HG02840 (cell line): ENCODE results near the gene TCEA3.

ENCODE experiments used
- ATAC-seq: cut with Tn5 transposase; IDR thresholded peaks from one replicate; pipeline ENCODE4 v1.9.1; 2021; ENCODE audit warnings: mild to moderate bottlenecking, moderate library complexity, moderate number of reproducible peaks; ENCODE audit not compliant: unreplicated experiment, low FRiP score

Gene TCEA3

DNA sequence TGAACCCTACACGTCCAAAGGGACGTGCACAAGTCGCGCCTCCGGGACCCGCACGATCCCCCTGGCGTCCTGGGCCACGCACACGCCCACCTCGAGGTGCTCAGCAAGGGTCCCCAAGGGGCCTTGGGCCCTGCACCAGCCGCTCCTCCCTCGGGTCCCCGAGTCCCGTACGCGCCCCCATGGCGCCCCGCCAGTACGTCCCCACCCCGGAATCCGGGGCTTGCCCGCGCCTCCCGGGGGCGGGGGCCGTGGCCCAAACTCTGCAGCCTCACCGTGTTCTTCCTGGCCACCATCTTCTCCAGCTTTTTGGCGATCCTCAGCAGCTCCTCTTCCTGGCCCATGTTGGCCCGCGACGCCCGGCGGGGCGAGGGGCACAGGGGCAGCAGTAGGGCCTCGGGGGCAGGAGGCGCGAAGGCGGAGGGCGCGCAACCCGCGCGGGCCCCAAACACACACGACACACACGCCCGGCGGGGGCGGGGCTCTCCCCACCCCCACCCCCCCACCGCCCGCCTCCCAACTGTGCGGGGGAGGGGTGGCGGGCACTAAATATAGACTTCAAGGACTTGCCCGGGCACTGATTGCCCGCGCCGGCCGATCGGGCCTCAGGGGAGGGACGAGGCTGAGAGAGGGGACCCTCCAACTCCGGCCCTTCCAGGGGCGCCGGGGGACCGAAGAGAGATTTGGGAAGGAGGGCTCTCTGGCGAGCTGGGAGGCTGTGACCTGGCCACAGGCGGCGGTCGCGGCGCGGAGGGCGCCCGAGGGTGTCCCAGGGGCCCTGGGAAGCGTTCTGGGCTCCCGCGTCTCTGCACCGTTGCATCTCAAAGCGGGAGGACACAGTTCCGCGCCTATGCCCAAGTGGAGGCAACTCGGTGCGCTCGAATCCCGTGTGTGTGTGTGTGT lies at the start of gene TCEA3:
TCEA3 (minus strand) TSS at position 456 of the 900 bp plus-strand sequence; CDS start at position 341, 115 bp downstream.
- ATAC-seq = no peak

DNA sequence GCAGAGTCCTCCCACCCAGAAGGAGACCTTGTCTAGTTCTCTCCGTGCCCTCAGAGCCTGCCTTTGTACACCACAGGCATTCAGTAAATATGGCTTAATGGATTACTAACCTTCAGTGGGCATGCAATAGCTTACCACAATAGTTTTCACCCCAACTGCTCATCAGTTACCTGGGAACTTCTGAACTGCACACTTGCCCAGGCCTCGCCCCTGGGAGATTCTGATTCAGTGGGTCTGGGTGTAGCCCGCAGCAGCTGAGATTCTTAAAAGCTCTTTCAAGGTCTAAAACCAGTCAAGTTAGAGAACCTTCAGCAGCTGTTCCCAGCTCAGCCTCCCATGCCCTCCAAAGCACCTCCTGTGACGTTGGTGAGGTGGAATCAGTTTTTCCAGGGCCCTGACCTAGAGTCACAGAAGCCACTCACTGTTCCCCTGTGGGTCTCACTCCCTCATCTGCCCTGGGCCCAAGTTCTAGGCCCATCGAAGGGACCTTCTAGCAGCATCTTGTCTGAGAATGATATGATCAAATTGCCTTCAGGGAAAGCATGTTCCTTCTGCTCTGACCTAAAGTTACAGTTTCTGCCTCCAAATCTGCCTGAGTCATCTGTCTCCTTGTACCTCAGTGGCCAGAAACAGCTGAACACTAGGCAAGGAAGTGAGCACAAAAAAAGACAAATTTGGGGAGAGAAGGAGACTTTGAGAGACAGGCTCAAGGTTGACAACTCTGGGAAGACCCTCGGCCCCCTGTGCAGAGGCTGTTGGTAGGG lies 48.7 kb upstream of the TCEA3 start:
- no peak for ATAC-seq

DNA sequence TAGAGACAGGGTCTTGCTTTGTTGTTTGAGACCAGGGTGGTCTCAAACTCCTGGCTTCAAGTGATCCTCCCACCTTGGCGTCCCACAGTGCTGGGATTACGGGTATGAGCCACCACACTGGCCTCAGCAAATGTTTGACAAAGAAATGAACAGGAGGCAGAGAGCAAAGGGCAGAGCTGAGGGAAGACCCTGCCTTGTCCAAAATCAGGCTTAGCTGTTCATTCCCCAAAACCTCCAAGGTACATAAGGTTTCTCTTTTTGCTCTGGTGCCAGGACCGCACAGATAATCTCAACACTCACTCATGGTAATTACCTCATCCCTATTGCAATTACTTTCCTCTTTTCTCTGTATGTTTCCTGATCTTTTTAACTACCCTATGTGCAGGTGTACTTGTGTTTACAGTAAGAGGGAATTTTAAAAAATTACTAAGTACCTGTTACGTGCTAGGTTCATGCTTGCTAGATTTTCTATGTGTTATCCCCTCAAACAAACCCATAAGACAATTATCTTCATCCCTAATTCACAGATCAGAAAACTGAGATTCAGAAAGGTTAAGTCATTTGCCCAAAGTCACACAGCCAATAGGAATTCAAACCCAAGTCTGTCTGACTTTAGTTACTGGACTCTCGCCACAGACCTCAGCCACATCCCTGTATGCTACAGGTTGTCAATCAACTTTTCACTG lies 47.9 kb upstream of the TCEA3 start:
- no peak for ATAC-seq

DNA sequence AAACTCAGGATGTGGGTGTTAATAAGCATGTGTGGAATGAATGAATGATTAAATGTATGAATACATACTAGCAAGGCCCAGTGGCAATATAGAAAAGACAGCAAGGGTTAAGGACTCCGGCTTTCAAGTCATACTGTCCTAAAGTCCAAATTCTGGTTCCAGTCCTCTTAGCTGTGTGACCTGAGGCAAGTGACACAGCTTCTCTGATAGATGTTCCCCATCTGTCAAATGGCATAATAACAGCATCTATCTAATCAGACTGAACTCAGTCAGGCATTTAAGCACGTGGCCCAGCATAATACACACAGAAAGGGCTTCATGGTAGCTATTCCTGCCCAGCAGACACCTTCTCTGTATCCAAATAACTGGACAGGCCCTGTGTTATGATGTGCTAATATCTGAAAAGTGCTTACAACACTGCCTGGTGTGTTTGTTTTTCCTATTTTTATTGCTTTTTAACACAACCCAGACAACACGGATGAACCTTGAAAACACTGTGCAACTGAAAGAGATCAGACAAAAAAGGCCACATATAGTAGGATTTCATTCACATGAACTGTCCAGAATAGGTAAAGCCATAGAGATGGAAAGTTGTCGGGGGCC lies 47.0 kb upstream of the TCEA3 start:
- ATAC-seq = no peak

DNA sequence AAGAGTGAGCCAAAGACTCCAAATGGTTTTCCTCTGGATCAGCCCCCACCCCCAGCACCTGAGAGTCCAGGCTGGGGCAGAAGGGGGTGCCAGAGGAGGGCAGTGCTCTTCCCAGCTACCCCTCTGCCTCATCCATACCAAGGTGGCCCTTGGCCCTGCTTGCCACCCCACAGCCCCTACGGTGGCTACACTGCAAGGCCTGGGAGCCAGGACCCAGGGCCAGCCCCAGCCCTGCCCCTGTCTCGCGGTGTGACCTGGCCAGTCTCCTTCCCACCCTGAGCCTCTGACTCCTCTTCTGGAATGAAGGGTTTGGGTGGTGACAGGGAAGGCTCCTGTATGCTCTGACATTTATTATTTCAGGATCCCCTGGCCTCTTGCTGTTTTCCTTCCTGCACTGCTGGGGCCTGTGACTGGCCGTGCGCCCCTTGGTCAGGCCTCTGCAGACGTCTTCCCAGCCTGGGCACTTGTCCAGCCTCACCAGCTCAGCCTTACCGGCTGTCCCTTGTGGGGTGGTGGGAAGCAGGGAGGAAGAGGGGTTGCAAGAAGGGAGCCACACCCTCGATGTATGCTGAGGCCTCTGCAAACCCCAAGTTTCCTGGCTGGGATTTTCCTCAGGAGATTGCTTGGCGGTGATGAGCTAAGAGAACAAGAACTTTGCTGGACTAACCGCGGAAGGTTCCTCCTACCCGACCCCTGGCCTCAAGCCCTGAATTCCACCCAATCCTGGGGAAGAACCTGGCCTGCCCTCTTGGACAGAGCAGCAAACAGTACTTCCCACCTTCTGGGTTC lies 45.9 kb upstream of the TCEA3 start:
- ATAC-seq = no peak

DNA sequence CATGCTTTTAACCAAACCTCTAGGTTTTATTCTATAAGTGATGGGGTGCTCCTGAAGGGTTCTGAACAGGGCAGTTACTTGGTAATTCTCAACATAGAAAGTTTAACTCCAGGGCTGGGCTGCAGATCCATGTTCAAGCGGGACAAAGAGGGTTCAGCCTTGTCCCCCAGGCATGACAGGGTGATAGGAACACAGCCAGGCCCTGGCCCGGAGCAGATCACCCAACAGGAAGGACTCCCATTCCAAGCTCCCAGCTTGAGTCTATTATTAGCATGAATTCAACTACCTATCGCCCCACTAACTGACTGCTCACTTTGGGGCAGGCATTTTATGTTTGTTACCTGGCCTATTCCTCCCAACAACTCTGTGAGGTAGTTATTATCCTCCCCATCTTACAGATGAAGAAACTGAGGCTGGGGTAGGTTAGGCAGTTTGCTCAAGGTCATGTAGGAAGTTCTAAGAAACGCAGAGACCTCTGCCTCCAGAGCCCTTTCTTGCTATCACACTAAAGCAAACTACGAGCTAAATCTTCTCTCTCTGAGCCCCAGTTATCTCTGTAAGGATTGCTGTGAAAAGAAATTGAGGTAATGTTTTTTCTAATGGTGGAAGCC lies 44.9 kb upstream of the TCEA3 start:
- no peak for ATAC-seq

DNA sequence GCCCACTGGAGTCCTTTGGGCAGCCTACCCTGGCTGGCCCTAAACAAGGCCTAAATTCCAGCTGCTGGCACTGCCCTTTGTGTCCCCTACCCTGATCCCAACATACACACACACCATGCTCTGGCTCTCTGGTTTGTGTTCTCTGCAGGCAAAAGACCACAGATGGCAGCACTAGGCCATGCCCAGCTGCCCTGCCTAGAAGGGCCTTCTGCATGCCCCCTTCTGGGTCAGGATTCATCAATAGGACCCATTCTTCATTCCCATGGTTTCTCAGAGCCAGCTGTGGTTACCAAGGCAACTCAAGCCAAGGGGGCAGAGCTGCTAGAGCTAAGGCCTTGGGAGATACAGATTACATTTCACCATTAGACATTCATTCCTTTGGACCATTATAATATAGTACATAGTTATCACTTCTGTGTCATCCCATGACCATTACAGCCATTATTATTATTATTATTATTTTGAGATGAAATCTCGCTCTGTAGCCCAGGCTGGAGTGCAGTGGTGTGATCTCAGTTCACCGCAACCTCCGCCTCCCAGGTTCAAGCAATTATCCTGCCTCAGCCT lies 42.0 kb upstream of the TCEA3 start:
- ATAC-seq = no peak

DNA sequence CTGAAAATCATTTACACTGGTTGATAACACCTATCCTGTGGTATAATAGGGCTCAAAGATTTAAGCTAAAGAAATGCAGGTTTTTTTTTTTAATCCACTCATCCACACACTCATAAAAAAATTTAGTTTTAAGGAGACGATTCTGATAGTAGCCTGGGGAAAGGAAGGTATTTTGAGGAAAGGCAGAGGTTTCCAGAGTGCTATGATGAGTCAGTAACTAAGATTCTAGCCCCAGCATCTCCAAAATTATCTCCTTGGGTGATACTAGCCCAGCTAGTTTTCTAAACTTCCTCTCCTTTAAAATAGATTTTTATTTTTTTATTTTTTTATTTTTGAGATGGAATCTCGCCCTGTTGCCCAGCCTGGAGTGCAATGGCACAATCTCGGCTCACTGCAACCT lies 38.7 kb upstream of the TCEA3 start:
- no peak for ATAC-seq

DNA sequence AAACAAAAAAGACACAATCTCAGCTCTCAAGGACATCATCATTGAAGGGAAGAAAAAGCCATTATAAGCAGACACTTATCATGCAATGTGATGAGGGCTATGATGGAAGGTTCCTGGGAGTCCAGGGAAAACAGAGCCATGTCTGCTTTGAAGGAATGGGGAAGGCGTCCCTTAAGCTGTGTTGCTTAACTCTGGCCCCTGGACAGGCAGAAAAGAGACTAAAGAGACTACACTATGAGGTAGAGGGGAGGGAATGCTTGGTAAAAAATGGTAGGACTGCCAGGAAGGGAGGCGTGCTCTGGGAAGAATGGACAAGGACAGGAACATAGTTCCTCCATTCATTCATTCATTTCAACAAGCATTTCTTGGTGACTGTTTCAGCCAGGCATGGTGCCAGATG lies 38.2 kb upstream of the TCEA3 start:
- ATAC-seq = no peak

DNA sequence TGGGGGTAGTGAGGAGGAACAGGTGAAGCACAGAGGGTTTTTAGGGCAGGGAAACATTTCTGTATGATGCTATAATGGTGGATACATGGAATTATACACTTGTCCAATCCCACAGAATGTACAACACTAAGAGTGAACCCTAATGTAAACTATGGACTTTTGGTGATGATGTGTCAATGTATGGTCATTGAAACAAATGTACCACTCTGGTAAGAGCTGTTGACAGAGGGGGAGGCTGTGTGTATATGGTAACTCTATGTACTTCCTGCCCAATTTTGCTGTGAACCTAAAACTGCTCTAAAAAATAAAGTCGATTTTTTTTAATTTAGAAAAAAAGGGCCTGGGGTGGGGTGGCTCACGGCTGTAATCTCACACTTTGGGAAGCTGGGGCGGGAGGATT lies 36.5 kb upstream of the TCEA3 start:
- ATAC-seq = no peak

DNA sequence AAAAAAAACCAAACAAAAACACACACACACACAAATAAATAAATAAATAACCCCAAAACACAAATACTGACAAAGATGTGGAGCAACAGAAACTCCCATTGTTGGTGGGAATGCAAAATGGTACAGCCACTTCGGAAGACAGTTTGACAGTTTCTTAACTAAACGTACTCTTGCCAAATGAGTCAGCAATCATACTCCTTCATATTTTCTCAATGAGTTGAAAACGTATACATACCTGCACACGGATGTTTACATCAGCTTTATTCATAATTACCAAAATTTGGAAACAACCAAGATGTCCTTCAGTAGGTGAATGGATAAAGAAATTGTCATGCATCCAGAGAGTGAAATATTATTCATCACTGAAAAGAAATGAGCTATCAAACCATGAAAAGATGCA lies 36.0 kb upstream of the TCEA3 start:
- ATAC-seq = no peak

DNA sequence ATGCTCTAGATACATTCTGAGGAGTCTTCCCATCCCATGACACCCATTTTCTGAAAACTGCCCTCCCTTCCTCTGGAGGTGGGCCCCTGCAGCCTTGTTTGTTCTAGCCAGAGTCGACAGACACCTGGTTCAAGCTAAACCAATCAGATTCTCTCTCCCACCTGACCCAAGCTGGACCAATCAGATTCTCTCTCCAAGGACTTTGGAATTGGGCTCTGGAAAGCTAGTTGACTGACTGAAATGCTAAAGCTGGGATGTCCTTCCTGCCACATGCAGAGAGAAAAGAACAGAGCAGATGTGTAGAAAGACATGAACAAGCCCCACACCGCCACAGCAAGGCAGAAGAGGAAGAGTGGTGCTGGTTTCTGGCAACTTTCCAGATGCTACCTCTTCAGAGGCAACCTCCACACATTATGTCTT lies 34.8 kb upstream of the TCEA3 start:
- ATAC-seq = no peak

DNA sequence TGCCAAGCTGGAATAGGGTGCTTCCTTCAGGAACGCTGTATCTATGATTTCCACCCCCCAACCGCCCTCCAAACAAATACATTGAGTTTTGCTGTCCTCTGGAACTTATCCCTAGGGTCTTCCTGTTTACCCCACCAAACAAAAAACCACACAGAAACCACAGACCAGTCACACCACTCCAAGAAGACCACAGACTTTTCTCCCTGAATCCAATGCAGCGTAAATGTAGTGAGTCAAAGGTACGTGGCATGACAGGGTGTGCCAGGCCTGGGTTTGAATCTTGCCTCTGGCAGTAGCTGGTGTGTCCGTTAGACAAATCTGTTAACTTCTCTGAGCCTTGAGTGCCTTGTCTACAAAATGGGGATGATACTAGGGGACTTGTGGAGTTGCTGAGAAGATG lies 31.7 kb upstream of the TCEA3 start:
- no peak for ATAC-seq

DNA sequence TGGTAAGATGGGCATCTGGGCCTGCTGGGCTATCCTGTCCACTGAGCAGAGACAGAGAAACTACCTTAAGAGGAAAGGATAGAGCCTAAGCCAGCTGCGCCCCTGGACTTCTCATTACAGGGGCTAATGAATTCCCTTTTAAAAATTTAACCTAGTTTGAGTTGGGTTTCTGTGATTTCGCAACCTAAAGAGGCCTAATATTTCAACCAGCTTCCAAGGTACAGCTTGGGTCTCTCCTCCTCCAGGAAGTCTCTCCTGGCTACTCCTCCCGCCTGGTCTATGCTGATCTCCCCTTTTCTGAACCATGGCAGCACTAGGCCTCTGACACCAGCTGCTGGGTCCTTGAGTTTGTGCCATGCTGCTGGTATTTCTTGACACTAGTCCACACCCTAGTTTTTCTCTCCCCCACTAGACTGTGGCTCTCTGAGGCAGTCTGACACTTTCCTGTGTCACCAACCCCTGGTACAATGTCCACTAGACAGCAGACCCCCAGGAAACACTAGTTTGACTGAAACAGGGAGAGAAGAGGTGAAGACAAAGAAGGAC lies 29.0 kb upstream of the TCEA3 start:
- ATAC-seq = no peak

DNA sequence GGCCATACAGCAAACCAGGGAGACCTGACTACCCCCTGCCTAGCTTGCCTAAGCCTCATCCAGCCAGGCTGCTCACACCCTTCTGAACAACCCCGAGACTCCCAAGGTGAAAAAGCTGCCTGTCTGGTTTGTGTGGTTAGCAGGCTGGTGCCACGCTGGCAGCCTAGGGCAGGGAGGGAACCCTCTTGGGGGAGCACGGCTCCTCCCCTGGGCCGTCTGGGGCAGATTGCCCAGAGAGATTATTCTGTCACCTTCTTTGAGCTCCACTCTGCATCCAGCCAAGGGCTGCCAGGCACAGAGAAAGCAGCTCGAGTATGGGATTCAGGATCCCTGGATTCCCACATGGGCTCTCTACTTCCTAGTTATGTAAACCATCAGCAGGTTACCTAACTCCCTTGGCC lies 27.5 kb upstream of the TCEA3 start:
- no peak for ATAC-seq

DNA sequence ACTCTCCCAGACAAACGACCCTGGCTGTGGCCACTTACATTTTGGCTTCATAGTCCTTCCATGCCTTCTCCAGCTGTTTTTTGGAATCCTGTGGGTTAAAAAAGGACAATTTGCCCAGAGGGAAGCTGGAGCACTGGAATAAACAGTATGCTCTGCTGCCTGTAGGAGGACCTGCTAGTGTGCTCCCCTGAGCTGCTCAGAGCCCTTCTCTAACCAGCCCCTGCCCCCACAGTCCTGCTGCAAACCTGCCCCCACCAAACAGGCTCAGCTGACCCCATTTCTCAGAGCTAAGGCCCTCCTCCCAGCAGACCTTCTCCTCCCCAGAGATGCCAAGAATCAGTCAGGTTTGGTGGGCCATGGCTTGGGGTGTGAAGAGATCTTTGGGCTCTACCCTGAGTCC lies 26.9 kb upstream of the TCEA3 start:
- ATAC-seq = no peak

DNA sequence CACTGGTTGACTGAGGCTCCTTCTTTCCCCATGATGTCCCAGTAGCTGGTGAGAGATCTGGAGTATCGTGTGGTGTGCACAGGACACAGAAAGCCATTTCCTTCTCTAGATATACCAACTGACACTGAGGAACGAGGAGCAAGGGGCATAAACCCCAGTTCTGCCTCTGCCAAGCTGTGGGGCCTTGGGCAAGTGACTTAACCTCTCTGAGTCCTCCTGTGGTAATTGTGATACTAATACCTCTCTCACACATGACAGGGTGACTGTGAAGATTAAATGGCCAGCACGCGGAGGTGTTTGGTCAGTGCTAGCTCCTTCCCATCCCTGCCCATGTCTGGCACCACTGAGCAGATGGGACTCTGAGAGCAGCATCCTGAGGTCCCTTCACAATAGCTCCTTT lies 26.3 kb upstream of the TCEA3 start:
- ATAC-seq = no peak

DNA sequence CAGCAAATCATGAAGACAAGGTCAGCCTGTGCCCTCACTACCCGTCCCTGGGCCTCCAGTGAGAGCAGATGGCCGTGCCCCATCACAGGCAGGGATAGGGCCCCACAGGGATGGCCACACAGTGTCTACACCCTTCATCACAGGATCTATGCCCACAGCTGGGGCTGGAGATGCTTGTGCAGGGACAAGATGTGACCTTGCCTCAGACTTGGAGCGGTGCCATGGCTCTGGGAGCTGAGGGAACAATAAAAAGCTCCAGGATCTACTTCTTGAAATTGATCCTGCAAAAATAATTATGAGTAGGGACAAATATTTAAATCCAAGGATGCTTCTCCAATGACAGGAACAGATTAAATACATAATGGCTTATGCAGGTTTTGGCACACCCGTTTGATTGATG lies 25.4 kb upstream of the TCEA3 start:
- ATAC-seq = no peak

DNA sequence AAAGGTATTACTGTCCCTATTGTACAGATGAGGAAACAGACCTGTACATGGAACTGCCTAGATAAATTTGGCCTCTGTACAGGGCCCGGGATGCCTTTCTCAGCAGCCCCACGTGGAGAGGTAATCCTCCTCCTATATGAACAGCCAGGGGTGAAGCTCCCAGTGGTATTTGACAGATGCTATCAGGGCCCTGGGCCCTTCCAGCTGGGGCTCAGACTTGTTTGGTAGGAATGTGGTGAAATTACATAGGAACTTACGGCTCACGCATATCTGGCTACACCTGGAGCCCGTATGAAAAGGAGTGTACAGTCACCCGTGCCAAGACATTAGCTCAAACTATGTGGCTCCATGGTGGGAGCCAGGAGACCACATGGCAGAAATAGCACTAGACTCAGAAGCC lies 24.8 kb upstream of the TCEA3 start:
- no peak for ATAC-seq
